H54 (cell line): ENCODE measurements around the gene ERLEC1.
"Not testable (repeated sequence)": the region's sequence is repeated elsewhere in the genome, so short reads cannot be mapped to it uniquely, and the experiment has no call there.

Experiments
- DNase-seq: peaks from one replicate; pipeline ENCODE4 v3.0.0; 2011; ENCODE audit warnings: low spot score, mixed read lengths; ENCODE audit not compliant: insufficient read length
- FAIRE-seq: peaks from 3 replicates; lab custom pipeline; 2011; peaks lifted over from hg19 to GRCh38; lab: Jason Lieb, UNC
- POLR2A ChIP-seq: IDR thresholded peaks from 2 replicates; pipeline ENCODE4 v1.6.1; 2011; ENCODE audit warnings: low read depth, mild to moderate bottlenecking, low read length

The ERLEC1 gene, protein sequence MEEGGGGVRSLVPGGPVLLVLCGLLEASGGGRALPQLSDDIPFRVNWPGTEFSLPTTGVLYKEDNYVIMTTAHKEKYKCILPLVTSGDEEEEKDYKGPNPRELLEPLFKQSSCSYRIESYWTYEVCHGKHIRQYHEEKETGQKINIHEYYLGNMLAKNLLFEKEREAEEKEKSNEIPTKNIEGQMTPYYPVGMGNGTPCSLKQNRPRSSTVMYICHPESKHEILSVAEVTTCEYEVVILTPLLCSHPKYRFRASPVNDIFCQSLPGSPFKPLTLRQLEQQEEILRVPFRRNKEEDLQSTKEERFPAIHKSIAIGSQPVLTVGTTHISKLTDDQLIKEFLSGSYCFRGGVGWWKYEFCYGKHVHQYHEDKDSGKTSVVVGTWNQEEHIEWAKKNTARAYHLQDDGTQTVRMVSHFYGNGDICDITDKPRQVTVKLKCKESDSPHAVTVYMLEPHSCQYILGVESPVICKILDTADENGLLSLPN

DNA sequence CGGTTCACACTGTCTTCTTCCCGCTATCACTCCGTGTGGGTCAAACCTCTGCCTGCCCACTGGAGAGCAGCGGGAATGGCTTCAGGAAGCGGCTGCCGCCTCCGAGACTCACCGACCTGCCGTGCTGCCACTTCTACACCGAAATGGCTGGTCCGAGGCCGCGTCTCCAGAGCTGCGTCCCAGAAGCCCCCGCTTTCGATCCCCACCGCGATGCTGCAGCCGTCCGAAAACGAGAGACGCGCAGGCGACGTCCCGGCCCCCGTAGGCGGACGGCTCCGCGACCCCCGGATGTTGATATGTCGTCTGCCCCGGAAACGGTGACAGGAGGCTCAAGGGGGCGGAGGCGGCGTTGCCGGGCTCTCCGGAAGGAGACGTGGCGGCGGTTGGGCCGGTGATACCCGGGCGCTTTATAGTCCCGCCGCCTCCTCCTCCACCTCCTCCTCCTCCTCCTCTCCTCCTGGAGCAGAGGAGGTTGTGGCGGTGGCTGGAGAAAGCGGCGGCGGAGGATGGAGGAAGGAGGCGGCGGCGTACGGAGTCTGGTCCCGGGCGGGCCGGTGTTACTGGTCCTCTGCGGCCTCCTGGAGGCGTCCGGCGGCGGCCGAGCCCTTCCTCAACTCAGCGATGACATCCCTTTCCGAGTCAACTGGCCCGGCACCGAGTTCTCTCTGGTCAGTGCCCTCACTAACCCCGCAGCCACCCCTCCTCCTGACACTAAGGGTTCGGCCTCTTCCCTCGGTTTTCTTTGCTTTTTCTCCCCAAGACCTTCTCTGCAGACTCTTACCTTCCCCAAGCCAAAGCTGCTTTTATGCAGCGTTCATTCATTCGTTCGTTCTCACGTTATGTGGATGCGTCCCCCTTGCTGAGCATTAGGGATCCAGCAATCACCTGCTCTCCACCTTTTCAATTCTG, at the start of gene ERLEC1, which contains the start of gene ASB3:
Gene ERLEC1 (plus strand): TSS at position 340 of the 909 bp plus-strand sequence. CDS start 167 bp downstream, at position 507.
Gene ASB3 (minus strand): TSS at position 249 of the 909 bp plus-strand sequence. CDS start 21,381 bp downstream, outside the sequence.
- DNase-seq (peak; percentile 80), FAIRE-seq (no peak)
- peak; percentile 70 for TF ChIP-seq POLR2A

DNA sequence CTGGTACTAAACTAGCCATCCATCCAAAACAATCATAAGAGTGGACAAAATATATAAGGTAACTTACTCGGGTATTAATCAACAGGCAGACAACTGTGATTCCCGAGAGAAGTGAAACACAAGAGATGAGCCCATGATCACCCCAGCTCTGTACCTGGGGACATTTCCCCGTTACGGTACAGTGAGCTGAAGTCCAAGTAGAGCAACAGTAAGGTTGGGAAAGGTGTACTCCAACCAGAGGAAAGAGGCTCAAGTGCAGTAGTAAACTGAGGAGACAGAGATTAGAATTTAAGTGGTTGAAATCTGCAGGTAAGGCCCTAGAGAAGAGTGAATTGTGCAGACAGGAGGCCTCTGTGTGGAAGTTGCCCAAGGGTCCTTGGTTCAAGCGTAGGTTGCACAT, 49.8 kb upstream of the ERLEC1 start:
- no peak for TF ChIP-seq POLR2A
- no peak for FAIRE-seq
- DNase-seq: no peak

DNA sequence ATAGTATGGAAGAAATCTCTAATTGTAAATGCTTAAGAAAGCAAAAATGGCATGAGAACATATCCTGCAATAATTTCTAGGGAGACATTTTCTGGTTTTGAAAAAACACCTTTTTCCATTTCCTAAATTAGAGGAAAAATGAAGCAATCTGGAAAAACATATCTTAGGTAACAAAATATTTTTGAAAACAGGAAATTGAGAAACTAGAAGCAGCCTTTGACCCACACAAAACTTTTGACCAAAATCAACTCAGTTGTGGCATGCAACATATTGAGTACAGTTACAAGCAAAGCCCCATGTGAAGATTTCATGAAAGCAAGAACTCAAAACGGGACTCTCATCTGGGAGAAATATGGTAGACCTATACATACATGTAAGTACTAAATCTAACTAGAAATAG, 47.8 kb upstream of the ERLEC1 start:
- FAIRE-seq (no peak), DNase-seq (no peak)
- no peak for TF ChIP-seq POLR2A

DNA sequence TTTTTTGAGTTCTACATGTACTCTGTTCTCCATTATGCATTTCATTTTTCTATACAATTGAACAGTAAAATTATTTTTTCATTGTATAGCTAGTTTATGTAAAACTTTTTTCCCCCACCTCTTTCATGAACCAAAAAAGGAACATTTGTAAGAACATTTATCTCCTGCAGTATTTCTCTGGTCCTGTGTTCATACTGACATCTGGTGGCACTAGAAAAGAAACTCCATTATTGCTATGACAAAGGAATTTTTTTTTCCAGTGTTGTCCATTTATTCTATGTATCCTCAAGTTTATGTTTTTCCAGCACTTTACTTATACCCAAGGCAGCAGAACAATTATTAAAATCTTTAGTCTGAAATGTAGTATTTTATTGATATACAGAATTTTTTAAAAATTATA, 46.7 kb upstream of the ERLEC1 start:
- no peak for DNase-seq
- TF ChIP-seq POLR2A: no peak
- FAIRE-seq: peak; percentile 23

DNA sequence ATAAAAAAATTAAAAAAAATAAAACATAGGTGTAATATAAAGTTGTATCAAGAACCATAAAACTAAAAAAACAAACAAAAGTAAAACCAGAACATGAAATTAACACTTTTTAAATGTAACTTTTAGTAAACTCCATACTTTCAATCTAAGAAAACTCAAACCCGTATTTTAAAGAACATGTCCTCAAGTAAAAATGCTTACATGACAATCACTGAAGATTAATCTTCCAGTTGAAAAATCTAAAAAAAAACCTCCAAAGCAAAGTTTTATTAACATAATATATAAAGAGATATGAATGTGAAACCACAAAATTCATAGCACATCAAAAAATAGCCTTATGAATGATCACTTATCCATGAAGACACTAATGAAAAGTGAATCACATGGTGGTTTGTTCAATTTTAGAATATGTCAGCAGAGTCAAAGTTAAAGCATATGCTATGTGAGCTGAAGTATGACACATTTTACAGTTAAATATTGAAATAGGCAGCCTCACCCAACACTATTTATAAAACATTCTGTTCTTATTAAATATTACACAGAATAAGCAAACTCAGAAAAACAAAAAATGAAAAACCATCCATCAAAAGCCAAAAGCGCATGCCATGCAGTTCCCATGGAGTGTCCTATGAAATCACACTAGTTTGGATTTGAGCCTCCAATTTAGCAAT, 42.3 kb upstream of the ERLEC1 start:
- no peak for DNase-seq
- TF ChIP-seq POLR2A: no peak
- FAIRE-seq: no peak

DNA sequence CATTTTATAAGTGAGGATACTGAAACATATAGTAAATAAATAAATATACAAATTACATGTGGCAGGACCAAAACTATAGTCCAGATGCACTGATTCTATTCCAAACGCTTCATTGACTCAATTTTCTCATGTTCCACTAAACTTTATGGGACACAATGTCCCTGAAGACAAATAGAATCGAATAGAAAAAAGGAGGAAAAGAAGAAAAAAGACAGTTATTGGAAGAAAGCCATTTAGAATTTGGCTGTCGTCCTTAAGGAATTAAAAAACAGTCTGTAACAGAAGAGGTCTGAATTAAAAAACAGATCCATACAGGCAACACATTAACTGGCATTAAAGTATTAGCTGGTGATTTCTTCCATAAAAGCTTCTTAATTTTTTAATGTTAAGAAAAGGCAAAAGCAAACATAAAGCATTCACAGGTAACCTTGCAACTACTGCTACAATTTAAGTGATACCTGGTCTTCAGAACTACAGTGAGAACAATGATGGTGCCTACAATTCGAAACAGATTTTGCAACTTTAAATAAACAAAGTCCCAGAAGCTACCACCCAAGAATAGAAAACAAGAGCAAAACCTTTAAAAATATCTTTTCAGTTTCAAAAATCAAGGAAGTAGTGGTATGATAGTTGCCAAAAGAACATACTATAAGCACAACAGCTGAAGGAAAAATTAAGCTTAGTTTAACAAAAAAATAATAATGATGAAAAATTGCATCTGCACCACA, 36.6 kb upstream of the ERLEC1 start:
- FAIRE-seq: no peak
- TF ChIP-seq POLR2A: no peak
- no peak for DNase-seq

DNA sequence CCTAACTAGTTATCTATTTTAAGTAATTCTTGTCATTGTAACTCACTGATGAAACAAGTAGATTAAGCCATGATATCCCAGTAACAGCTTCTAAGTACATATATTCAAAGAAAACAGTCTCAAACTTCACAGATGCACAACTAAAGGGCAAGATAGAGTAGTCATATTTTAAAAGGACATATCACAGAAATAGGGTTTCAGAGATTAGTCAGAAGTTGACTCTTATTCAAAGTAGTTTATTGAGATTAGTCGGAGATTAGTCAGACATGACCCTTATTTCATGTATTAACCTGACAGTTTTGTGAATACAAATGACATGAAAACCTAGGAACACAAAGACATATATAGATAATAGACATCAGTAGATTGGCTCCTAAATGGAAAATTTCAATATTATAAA, 35.1 kb upstream of the ERLEC1 start:
- no peak for TF ChIP-seq POLR2A
- FAIRE-seq (peak; percentile 92), DNase-seq (peak; percentile 9)

DNA sequence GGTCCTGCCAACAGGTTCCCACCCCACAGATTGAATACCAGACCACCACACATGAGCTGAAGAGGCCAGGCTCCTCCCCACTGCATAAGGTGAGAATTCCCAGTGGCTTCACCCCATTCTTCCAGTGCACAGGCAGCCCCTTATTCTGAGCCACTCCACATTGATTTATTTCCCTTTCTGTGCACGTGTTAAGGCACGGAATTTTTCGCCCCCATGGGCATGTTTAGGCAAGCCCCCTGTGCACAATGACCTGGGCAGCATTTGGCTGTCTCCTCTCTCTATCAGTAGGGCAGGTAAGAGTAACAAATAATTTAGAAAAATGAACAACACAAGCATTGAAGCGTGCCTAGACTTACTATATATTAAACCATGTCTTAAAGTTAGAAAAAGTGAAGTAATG, 34.5 kb upstream of the ERLEC1 start:
- TF ChIP-seq POLR2A: no peak
- FAIRE-seq: peak; percentile 23
- no peak for DNase-seq

DNA sequence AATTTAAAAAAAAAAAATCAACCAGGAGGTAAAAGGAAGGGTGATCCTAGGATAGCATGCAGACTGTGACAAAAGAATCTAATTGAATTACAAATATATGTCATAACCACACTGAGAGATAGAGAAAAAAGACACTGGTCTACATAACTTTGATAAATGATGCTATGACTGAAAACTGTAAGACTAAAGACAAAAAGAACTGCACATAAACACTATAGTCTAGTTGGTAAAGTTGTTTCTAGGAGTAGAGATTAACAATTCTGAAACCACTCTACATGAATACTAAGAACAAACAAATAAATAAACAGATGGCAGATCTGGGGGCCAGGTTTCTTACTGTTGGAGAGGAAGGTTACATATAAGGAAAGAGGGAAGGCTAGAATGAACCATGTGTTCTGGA, 33.8 kb upstream of the ERLEC1 start:
- no peak for DNase-seq
- TF ChIP-seq POLR2A: no peak
- no peak for FAIRE-seq

DNA sequence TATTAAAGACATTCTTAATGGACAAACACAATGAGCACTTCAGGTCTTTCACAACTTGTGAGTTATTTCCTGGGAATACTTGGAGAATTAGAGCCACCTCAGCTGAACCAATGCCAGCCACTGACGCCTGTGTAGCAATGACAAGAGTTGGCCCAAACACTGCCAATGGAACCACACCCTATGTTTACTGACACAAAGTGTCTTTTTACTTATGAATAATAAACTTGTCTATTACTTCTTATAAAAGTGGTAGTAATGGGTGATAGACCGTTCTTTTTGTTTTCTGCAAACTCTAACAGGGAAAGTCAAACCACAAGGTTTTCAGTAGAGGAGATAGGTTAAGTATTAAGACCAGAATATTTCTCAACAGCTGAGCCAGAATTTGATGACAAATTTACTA, 31.7 kb upstream of the ERLEC1 start:
- no peak for TF ChIP-seq POLR2A
- DNase-seq (no peak), FAIRE-seq (peak; percentile 23)

DNA sequence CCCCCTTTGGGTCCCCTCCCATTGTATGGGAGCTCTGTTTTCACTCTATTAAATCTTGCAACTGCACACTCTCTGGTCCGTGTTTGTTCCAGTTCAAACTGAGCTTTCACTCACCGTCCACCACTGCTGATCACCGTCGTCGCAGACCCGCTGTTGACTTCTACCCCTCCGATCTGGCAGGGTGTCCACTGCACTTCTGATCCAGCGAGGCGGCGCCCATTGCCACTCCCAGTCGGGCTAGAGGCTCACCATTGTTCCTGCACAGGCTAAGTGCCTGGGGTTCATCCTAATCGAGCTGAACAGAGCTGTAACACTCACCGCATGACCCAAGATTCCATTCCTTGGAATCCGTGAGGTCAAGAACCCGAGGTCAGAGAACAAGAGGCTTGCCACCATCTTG, 30.2 kb upstream of the ERLEC1 start:
- FAIRE-seq (no peak), DNase-seq (no peak)
- no peak for TF ChIP-seq POLR2A

DNA sequence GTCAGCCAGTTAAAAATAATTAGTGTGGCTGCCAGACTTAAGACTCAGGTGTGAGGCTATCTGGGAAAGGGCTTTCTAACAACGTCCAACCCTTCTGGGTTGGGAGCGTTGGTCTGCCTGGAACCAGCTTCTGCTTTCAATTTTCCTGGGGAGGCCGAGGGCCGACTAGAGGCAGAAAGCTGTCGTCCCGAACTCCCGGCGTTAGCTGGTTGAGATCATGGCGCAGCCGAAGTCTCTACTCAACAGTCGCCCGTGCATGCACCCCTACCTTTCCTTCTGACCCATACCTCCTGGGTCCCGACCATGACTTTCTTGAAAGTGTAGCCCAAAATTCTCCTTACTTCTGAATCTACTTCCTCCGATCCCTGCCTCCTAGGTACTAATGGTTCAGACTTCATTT, 29.6 kb upstream of the ERLEC1 start:
- not testable (repeated sequence) for DNase-seq, FAIRE-seq

DNA sequence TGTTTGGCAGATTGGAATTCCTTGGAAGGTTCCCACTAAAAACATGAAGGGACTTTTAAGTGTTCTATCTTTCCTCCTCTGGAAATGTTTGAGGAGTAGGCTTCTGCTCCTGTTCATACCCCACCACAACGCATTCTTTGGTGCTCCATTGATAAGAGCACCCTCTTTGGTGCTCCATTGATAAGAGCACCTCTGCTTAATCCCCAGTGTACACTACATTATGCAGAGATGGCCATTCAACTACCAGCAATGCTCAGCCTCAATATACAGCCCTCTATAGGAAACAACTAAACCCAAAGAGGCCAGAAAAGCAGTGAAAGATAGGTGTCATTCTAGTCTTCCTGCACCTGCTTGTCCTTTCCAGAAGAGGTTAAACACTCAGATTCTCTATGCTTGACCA, 21.1 kb upstream of the ERLEC1 start:
- FAIRE-seq (no peak), DNase-seq (no peak)
- no peak for TF ChIP-seq POLR2A
